Ecto neural progenitor cell (in vitro differentiated cells): ENCODE measurements around the gene SLC6A13.
"Not testable (repeated sequence)": the region's sequence is repeated elsewhere in the genome, so short reads cannot be mapped to it uniquely, and the experiment has no call there.

Source experiments
- DNase-seq: peaks from one replicate; pipeline ENCODE4 v3.0.0-alpha.2; 2018; ENCODE audit warnings: low spot score

Gene SLC6A13

DNA sequence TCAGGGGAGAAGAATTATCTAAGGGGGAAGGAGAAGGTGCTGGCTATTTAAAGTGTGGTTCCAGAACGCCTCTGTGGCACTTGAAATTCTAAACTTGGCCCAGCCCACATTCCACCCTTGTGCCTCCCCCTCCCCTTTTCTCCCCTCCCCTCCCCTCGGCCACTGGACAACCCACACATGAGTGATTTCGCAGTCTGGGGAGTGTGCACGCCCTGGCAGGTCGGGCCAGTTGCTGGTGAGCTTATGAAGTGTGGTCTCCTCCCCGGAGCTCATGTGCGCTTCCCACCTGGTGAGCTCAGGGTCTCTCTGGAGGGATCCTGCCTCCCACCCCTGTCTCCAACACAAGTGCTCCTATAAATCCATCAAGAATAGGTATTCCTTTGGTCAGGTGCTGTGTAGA is at the start of gene SLC6A13:
Gene SLC6A13 (minus strand): TSS at position 20 of the 400 bp plus-strand sequence. CDS start 2,784 bp downstream, outside the sequence.
- no peak for DNase-seq

DNA sequence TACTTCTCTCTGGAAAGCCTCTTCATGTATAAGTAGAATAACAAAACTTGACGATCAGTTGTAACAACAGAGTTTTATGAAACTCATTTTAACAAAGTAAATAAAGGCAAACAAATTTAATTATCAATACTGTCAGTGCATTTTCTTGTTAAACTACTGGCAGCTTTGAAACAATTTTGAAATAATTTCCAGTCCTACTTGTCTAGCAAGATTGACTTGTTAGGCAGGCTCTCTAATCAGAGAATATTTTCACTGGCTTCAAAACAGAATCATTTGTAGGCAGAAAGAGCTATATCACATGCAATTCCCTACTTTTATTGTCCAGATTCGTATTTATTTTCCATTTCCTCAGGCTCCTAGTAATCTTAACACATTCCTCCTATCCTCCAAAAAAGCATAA is 45.9 kb upstream of the SLC6A13 start:
- DNase-seq: no peak

GRCh38 chr12:307406-307805 is 44.8 kb upstream of the SLC6A13 start:
- DNase-seq: no peak

- no peak for DNase-seq
Observed at GRCh38 chr12:304805-305204, 42.2 kb upstream of the SLC6A13 start.

DNA sequence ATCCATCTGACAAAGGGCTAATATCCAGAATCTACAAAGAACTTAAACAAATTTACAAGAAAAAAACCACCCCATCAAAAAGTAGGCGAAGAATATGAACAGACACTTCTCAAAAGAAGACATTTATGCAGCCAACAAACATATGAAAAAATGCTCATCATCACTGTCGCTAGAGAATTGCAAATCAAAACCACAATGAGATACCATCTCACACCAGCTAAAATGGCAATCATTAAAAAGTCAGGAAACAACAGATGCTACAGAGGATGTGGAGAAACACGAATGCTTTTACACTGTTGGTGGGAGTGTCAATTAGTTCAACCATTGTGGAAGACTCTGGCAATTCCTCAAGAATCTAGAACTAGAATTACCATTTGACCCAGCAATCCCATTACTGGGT is 40.1 kb upstream of the SLC6A13 start:
- DNase-seq: not testable (repeated sequence)

DNA sequence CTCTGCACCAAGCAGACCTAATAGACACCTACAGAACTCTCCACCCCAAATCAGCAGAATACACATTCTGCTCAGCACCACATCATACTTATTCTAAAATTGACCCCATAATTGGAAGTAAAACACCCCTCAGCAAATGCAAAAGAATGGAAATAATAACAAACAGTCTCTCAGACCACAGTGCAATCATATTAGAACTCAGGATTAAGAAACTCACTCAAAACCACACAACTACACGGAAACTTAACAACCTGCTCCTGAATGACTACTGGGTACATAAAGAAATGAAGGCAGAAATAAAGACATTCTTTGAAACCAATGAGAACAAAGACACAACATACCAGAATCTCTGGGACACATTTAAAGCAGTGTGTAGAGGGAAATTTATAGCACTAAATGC is 37.5 kb upstream of the SLC6A13 start:
- DNase-seq: not testable (repeated sequence)

GRCh38 chr12:299511-299910 is 36.9 kb upstream of the SLC6A13 start:
- not testable (repeated sequence) for DNase-seq

GRCh38 chr12:298059-298458 is 35.4 kb upstream of the SLC6A13 start:
- not testable (repeated sequence) for DNase-seq

DNA sequence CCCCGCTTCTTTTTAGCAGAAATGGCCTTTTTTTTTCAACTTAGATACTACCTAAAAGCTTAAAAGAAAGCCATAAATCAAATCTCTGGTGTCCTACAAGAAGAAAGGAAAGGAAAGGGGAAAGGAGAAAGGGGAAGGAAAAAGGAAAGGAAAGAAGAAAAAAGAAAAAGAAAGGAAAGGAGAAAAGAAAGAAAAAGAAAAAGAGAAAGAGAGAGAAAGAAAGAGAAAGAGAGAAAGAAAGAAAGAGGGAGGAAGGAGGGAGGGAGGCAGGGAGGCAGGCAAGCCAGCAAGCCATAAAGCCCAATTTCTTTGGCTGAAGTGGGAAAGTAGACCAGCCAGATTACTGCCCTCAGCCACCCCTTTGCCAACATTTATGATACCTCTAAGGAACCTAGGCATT is 32.5 kb upstream of the SLC6A13 start:
- DNase-seq: no peak

- DNase-seq: no peak
Observed at GRCh38 chr12:293199-293598, 30.6 kb upstream of the SLC6A13 start.

DNA sequence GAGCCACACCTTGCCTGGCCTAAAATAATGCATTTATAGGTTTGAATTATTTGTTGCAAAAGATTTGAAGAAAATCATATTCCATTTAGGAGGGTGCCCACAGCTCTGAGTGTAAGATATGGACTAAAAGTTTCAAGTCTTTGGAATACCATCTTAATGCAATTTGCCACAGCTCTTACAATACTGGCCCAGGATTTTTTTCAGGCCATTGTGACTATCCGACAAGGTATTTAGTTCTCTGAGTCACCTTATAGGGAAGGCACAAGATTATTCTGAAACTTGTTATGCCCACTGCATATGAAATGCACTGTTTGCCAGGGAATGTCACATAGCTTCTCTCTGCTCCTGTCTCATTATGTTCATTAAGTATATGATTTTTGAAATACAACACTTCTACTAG is 29.6 kb upstream of the SLC6A13 start:
- DNase-seq: no peak

- no peak for DNase-seq
Observed at GRCh38 chr12:291153-291723, 28.6 kb upstream of the SLC6A13 start.

DNA sequence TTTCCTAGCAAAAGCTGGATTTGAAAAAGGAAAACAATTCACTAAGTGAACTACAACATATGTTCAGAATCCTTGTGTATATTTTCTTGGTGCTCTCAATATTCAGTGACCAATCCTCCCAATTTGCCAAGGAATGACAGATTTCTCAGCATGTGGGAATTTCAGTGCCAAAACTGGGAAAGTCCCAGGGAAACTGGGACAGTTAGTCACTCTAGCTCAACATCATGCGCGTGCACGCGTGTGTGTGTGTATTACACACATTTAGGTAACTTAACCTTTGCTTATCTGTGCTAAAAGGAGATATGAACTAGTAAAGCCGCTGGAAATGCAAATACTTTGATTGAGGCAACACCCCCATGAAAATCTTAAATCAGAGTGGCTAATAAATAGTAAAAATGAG is 26.1 kb upstream of the SLC6A13 start:
- DNase-seq: no peak

- DNase-seq: no peak
Observed at GRCh38 chr12:286531-287300, 24.1 kb upstream of the SLC6A13 start.

DNA sequence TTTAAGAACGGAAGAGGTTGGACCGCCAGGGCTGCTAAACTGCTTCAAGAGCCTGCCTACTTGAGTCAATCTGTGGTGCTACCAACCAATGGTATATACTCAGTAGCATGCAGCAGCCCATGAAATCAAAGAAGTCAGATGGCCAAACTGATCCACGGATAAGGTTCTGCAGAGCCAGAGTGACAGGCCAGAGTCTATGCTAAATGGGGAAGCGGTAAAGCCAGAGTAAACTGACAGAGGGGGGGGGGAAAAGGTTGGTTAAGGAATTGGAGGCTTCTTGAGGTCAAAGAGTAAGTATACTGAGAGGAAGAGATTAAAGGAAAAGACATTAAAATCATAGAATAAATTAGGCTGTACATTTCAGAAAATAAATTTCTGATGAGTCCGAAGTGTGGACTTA is 15.4 kb upstream of the SLC6A13 start:
- DNase-seq: no peak

- DNase-seq: no peak
Observed at GRCh38 chr12:275812-276211, 13.2 kb upstream of the SLC6A13 start.

DNA sequence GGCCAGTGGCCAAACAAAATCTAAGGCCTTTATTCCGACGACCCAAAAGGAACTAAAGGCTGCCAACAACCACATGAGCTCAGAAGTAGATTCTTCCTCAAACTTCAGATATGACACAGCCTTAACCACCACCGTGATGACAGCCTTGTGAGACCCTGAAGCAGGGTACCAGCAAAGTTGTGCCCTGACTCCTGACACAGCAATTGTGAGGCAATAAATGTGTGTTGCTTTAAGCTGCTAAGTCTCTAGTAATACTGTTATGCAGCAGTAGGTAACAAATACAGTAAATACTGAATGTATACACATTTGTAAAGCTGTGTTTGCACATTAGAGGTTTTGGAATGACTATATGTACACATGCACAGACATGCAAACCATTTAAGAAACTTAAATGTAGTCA is 10.7 kb upstream of the SLC6A13 start:
- DNase-seq: no peak

DNA sequence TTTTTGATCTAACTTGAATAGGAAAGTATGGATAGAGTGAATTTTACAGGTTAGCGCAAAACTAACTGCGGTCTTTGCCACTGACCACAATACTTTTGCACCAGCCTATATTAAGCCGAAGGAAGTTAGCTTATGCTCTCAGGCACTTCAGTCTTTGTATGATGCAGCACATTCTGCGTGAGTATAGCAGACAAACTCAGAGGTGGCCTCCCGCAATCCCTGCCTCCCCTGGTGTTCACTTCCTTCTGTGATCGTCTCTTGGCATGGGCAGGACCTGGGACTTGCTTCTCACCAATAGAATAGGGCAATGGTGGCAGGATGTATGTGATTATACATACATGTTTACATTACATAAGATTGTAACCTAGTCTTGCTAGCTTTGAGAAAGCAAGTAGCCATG is 10.3 kb upstream of the SLC6A13 start:
- no peak for DNase-seq

- DNase-seq: no peak
Observed at GRCh38 chr12:271161-271560, 8.5 kb upstream of the SLC6A13 start.

DNA sequence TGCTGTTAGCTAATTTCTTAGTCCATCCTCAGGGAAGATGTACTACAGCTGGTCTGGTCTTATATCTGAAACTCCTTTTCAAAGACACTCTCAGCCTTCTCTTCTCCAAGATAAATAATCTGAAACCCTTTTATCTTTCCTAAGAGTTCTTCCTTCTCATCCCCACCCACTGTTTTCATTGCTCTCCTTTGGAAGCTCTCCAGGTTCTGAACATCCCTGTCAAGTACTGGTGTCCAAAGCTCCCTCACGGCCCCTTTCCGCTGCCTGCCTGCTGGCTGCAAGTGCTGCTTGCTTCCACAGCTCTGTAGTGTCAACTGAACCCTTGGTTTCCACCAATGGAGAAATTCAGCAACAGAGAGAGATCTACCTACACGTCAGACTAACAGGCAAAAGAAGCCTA is 6.6 kb upstream of the SLC6A13 start:
- DNase-seq: no peak

- no peak for DNase-seq
Observed at GRCh38 chr12:268483-268840, 5.8 kb upstream of the SLC6A13 start.

DNA sequence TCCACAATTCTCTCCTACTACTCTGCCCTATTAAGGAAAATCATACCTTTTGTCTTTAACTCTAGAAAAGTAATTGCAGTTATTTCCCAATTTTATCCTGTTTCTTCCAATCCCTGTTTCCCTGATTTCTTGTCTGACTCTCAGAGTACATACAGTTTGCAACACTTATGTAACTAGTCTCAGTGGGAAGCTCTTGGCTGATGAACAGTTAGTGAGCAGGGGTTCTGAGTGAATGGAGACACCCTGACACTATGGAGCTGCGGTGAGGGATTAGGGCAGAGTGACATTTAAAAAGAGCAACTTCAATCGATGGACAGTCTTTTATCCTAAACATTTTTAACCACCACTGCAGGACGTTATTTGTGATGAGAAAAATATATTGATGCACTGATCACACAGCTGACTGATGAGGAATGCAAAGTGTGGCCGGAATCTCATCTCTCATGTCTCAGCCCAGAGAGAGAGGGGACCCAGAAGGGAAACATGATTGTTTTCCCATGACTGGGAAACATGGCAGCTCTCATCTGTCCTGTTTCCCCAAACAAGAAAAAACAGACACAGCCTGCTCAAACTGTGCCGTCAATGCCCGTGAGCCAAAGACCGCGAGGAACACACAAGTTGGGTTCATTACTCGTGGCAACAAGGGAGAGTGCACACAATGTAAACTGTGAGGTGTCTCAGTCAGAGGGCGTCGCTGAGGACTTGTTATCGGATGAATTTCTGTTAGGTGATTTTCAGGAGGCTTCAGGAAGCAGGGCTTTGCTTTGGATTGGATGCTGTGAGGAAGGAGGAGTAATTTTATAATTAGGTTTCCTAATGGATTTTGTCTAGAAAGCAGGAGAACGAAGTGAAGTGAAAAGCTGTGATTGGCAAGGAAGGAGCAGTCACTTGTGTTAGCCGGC is 5.2 kb upstream of the SLC6A13 start:
- DNase-seq: no peak

GRCh38 chr12:265096-265495 is 2.5 kb upstream of the SLC6A13 start:
- DNase-seq: no peak
